Hepatocyte (in vitro differentiated cells): ENCODE measurements around the gene PTPRR. TPM values are rescaled to one million over a fixed set of nuclear protein-coding genes. Genes with fewer than 3 reads are reported as not detected.

ENCODE experiments used
- DNase-seq: peaks from one replicate; pipeline ENCODE4 v3.0.0-alpha.2; 2016; ENCODE audit warnings: low spot score
- H2AFZ ChIP-seq: fragments of 200-600 bp; sonication (generic); 2 replicates; pipeline ENCODE4 v1.6.0; 2016; ENCODE audit warnings: antibody characterized with exemption, mild to moderate bottlenecking
- H3K27ac ChIP-seq: fragments of 200-600 bp; sonication (generic); 2 replicates; pipeline ENCODE4 v1.5.1; 2016; ENCODE audit warnings: mild to moderate bottlenecking
- H3K27me3 ChIP-seq: fragments of 200-600 bp; sonication (generic); 2 replicates; pipeline ENCODE4 v1.6.1; 2016
- H3K36me3 ChIP-seq: fragments of 200-600 bp; sonication (generic); replicated peaks from 2 replicates; pipeline ENCODE4 v1.5.1; 2016; ENCODE audit warnings: low read depth; ENCODE audit not compliant: insufficient read depth
- H3K4me1 ChIP-seq: fragments of 200-600 bp; sonication (generic); 2 replicates; pipeline ENCODE4 v1.5.1; 2016; ENCODE audit warnings: mild to moderate bottlenecking, moderate library complexity; ENCODE audit not compliant: insufficient read depth
- H3K4me2 ChIP-seq: fragments of 200-600 bp; sonication (generic); 2 replicates; pipeline ENCODE4 v1.6.0; 2016
- H3K4me3 ChIP-seq: fragments of 200-600 bp; sonication (generic); 2 replicates; pipeline ENCODE4 v1.5.1; 2016; ENCODE audit warnings: mild to moderate bottlenecking
- H3K79me2 ChIP-seq: fragments of 200-600 bp; sonication (generic); 2 replicates; pipeline ENCODE4 v1.6.0; 2017; ENCODE audit warnings: mild to moderate bottlenecking
- H3K9me2 ChIP-seq: fragments of 200-600 bp; sonication (generic); replicated peaks from 2 replicates; pipeline ENCODE4 v1.6.0; 2017; ENCODE audit warnings: mild to moderate bottlenecking; ENCODE audit not compliant: insufficient read depth
- H3K9me3 ChIP-seq: fragments of 200-600 bp; sonication (generic); 2 replicates; pipeline ENCODE4 v1.5.1; 2016; ENCODE audit warnings: low read depth, mild to moderate bottlenecking
- H4K20me1 ChIP-seq: fragments of 200-600 bp; sonication (generic); 2 replicates; pipeline ENCODE4 v1.6.0; 2016; ENCODE audit warnings: mild to moderate bottlenecking; ENCODE audit not compliant: insufficient read depth, poor library complexity, severe bottlenecking
- EZH2 ChIP-seq: fragments of 200-600 bp; sonication (generic); IDR thresholded peaks from 2 replicates; pipeline ENCODE4 v1.6.1; 2016; ENCODE audit warnings: antibody characterized with exemption, mild to moderate bottlenecking, borderline replicate concordance
- EZH2phosphoT487 ChIP-seq: fragments of 200-600 bp; sonication (generic); IDR thresholded peaks from one replicate; pipeline ENCODE4 v1.6.1; 2018; ENCODE audit warnings: antibody characterized with exemption, mild to moderate bottlenecking, low read depth, moderate library complexity; ENCODE audit not compliant: unreplicated experiment, severe bottlenecking
- WGBS: methylation state at CpG from one replicate; pipeline ENCODE4 v1.1.6; 2016; ENCODE audit warnings: low lambda C conversion rate; ENCODE audit errors: missing lambda C conversion rate; 5-methylcytosine and 5-hydroxymethylcytosine counted together
- polyA plus RNA-seq: library from polyadenylated mRNA; unstranded; fragments of >200 nt; fragmentation: Nextera tagmentation; extraction: Ambion mirVana; gene quantifications from 2 replicates; pipeline ENCODE4 v1.2.1, GENCODE V29; 2016
- total RNA-seq: library from RNA; depleted of rRNA; stranded (reverse); fragments of >200 nt; gene quantifications from 2 replicates; pipeline ENCODE4 v1.2.3, GENCODE V29; 2014
- TF ChIP-seq, protein P1 (sequence below): fragments of 200-600 bp; sonication (generic); IDR thresholded peaks from 2 replicates; pipeline ENCODE4 v1.5.1; 2016; ENCODE audit warnings: antibody characterized with exemption, mild to moderate bottlenecking; ENCODE audit not compliant: poor library complexity

Gene PTPRR
- total and polyA plus RNA-seq, 2 experiments from 2014 or later, result 1.9 to 4.8 TPM

DNA sequence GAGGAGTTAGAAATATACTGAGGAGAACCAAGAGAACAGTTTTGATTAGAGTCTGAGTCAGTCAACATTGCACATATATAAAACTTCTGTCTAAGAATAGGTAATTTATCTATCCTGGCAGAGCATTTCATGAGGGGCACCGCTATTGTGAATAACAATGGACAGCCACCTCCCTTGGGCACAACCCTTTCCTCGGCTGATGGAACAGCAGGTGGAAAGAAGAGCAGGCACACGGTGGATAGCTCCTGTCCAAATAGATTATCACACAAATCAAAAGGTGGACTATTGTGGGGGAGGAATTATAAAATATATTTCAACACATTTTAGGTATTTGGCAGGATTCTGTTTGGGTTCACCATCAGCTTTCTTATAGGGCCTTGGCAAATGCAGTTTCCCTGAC lies 199.3 kb downstream of the PTPRR start:
- H4K20me1 ChIP-seq, result no peaks in the 10 kb centered on the region
- no peak for TF ChIP-seq EZH2
- TF ChIP-seq EZH2phosphoT487, result no peak
- TF ChIP-seq, protein P1, sequence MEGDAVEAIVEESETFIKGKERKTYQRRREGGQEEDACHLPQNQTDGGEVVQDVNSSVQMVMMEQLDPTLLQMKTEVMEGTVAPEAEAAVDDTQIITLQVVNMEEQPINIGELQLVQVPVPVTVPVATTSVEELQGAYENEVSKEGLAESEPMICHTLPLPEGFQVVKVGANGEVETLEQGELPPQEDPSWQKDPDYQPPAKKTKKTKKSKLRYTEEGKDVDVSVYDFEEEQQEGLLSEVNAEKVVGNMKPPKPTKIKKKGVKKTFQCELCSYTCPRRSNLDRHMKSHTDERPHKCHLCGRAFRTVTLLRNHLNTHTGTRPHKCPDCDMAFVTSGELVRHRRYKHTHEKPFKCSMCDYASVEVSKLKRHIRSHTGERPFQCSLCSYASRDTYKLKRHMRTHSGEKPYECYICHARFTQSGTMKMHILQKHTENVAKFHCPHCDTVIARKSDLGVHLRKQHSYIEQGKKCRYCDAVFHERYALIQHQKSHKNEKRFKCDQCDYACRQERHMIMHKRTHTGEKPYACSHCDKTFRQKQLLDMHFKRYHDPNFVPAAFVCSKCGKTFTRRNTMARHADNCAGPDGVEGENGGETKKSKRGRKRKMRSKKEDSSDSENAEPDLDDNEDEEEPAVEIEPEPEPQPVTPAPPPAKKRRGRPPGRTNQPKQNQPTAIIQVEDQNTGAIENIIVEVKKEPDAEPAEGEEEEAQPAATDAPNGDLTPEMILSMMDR, result no peak
- no peaks in the 10 kb centered on the region for H3K9me2 ChIP-seq
- no peaks in the 10 kb centered on the region for H3K79me2 ChIP-seq
- no peak overlapping the region for H2AFZ ChIP-seq
- no peaks in the 10 kb centered on the region for H3K27me3 ChIP-seq
- no peak overlapping the region for H3K4me2 ChIP-seq
- no peak for DNase-seq
- H3K27ac ChIP-seq, result no peak overlapping the region
- no peaks in the 10 kb centered on the region for H3K36me3 ChIP-seq
- H3K9me3 ChIP-seq, result no peaks in the 10 kb centered on the region
- WGBS, result 77% methylated on average over 3 of the region's 3 CpGs
- H3K4me3 ChIP-seq, result no peak overlapping the region
- H3K4me1 ChIP-seq, result no peaks in the 10 kb centered on the region

DNA sequence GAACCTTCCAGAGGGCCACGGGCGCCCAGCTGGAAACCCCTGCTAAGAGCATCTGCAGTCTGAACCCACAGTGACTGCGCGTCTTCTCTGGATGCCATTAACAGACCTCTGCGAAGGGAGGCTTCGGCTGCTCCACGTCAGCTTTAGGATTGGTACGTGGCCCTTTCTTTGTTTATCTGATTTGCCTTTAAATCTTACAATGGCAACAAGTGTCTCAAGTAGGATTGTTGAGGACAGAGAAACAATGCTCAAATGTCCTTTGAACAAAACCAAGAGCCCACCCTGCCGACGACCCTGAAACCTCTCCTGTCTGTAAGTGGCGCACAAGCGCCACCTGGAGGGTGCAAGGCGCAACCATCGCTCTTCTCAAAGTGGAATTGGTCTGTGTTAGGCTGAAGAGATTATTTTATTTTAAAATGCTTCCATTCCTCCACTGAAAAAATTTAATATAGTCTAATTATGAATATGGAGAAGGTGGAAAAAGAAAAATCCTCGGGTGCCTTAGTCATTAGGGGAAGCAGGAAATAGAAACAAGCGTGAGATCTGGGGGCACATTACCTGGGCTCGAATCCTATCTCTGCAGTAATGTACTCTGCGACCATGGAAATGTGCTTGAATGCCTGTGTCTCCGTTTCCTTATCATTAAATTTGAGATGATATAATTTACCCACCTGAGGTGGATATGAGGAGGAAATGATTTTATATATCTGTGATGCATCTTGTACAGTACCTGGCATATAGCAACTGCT lies 200.7 kb downstream of the PTPRR start:
- Histone ChIP-seq H3K4me1 (no peaks in the 10 kb centered on the region), H3K9me3 (no peaks in the 10 kb centered on the region), H3K4me3 (peak overlapping the region; percentile 37), H3K27ac (no peak overlapping the region), H3K4me2 (peak overlapping the region; percentile 76), H3K79me2 (no peaks in the 10 kb centered on the region), H3K36me3 (no peaks in the 10 kb centered on the region), H2AFZ (peak overlapping the region; percentile 73), H3K9me2 (no peaks in the 10 kb centered on the region), H3K27me3 (no peaks in the 10 kb centered on the region), H4K20me1 (no peaks in the 10 kb centered on the region)
- peak; percentile 71 for DNase-seq
- TF ChIP-seq EZH2, result no peak
- TF ChIP-seq, protein P1, result peak; percentile 99
- WGBS, result 38% methylated on average over 19 of the region's 19 CpGs

DNA sequence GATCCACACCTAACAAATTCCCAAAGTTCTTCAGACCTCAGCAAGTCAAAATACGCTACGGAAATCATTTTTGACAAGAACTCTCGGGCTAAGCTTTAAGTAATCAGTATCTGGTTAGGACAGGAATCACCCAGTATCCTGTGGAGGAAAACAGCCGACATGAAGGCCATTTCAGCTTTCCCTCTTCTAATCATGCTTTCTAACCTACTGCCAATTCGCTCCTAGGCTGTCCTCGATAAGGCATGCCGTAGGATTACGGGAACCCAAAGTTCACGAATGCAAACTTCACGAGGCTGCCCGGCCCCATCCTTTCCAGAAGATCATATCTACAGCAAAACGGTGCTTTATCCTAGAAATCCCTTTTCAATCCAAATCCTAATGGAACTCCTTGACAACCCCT lies 201.5 kb downstream of the PTPRR start:
- no peaks in the 10 kb centered on the region for H3K27me3 ChIP-seq
- H3K9me2 ChIP-seq, result no peaks in the 10 kb centered on the region
- no peaks in the 10 kb centered on the region for H4K20me1 ChIP-seq
- 90% methylated on average over 12 of the region's 12 CpGs for WGBS
- TF ChIP-seq EZH2, result no peak
- TF ChIP-seq EZH2phosphoT487, result no peak
- TF ChIP-seq, protein P1, result no peak
- H3K4me1 ChIP-seq, result no peaks in the 10 kb centered on the region
- H3K4me2 ChIP-seq, result no peak overlapping the region
- DNase-seq, result no peak
- no peak overlapping the region for H3K4me3 ChIP-seq
- no peaks in the 10 kb centered on the region for H3K79me2 ChIP-seq
- no peaks in the 10 kb centered on the region for H3K9me3 ChIP-seq
- no peak overlapping the region for H3K27ac ChIP-seq
- H2AFZ ChIP-seq, result peak overlapping the region; percentile 73
- H3K36me3 ChIP-seq, result no peaks in the 10 kb centered on the region
